Stimulated activated naive B cell treated with anti-CD40 and anti-IgM and Interleukin-4, amounts not matched to agents 10 μg/mL and 1 μg/mL and 100 μg/mL, for 72 hours (primary cell): ENCODE measurements around the gene SLC1A7.
A peak's percentile ranks its signal among the peaks of the same experiment; 100 is the strongest.

Experiments
- ATAC-seq, 2 donors: fragments of 150-1000 bp; cut with Tn5 transposase; replicated peaks; 2 replicates each; pipeline ENCODE4 v1.10.0; 2021; ENCODE audit warnings: moderate library complexity in 1 of 2
- DNase-seq: peaks from one replicate; pipeline ENCODE4 v3.0.0; 2021
- H3K27ac Mint-ChIP-seq: one replicate; pipeline ENCODE4 v1.8.0; 2022; ENCODE audit warnings: mild to moderate bottlenecking, mixed read lengths
- H3K27me3 Mint-ChIP-seq, 2 donors: one replicate each; pipeline ENCODE4 v1.8.0; 2022; ENCODE audit warnings: mixed read lengths in 2 of 2
- H3K36me3 Mint-ChIP-seq, 2 donors: one replicate each; pipeline ENCODE4 v1.8.0; 2022; ENCODE audit warnings: mixed read lengths in 2 of 2, mild to moderate bottlenecking in 1 of 2
- H3K4me1 Mint-ChIP-seq, 2 donors: one replicate each; pipeline ENCODE4 v1.8.0; 2022; ENCODE audit warnings: mixed read lengths in 2 of 2, mild to moderate bottlenecking in 1 of 2
- H3K4me3 Mint-ChIP-seq, 2 donors: one replicate each; pipeline ENCODE4 v1.8.0; 2022; ENCODE audit warnings: mild to moderate bottlenecking in 2 of 2, mixed read lengths in 2 of 2, moderate library complexity in 1 of 2
- H3K9me3 Mint-ChIP-seq, 2 donors: one replicate each; pipeline ENCODE4 v1.8.0; 2022; ENCODE audit warnings: mixed read lengths in 2 of 2, mild to moderate bottlenecking in 1 of 2

SLC1A7 gene

GRCh38 chr1:53122961-53123413 lies 19.5 kb downstream of the SLC1A7 start:
- Mint-ChIP-seq H3K4me3 (no peak overlapping the region), H3K36me3 (no peaks in the 10 kb centered on the region), H3K27ac (no peak overlapping the region), H3K9me3 (no peaks in the 10 kb centered on the region), H3K4me1 (no peaks in the 10 kb centered on the region), H3K27me3 (peaks cover 13 to 16% of the 10 kb centered on the region in 2 donors)
- DNase-seq (no peak), ATAC-seq (no peak)

- H3K9me3 Mint-ChIP-seq, result no peaks in the 10 kb centered on the region
- ATAC-seq, result no peak
- DNase-seq, result no peak
These were observed 20.1 kb downstream of the SLC1A7 start for GRCh38 chr1:53122201-53122885.

GRCh38 chr1:53121319-53122172 lies 20.9 kb downstream of the SLC1A7 start:
- Mint-ChIP-seq H3K27ac (no peak overlapping the region), H3K27me3 (peaks cover 13 to 20% of the 10 kb centered on the region in 2 donors), H3K36me3 (no peaks in the 10 kb centered on the region), H3K9me3 (no peaks in the 10 kb centered on the region), H3K4me1 (no peaks in the 10 kb centered on the region), H3K4me3 (no peak overlapping the region)
- DNase-seq (no peak), ATAC-seq (no peak)

More at GRCh38 chr1:53122201-53122885, 20.1 kb downstream of the SLC1A7 start:
- Mint-ChIP-seq H3K36me3 (no peaks in the 10 kb centered on the region), H3K27me3 (peaks cover 13 to 17% of the 10 kb centered on the region in 2 donors), H3K4me1 (no peaks in the 10 kb centered on the region), H3K4me3 (no peak overlapping the region), H3K27ac (no peak overlapping the region)

- ATAC-seq (no peak), DNase-seq (no peak)
- H3K36me3 Mint-ChIP-seq, result no peaks in the 10 kb centered on the region
- no peak overlapping the region for H3K4me3 Mint-ChIP-seq
- peaks cover 13 to 20% of the 10 kb centered on the region in 2 donors for H3K27me3 Mint-ChIP-seq
- no peaks in the 10 kb centered on the region for H3K9me3 Mint-ChIP-seq
- H3K4me1 Mint-ChIP-seq, result no peaks in the 10 kb centered on the region
- no peak overlapping the region for H3K27ac Mint-ChIP-seq
These were observed 21.8 kb downstream of the SLC1A7 start for GRCh38 chr1:53120659-53121058.

- Mint-ChIP-seq H3K27me3 (peaks cover 13 to 28% of the 10 kb centered on the region in 2 donors), H3K4me3 (no peak overlapping the region), H3K4me1 (no peaks in the 10 kb centered on the region), H3K27ac (no peak overlapping the region), H3K36me3 (no peaks in the 10 kb centered on the region), H3K9me3 (no peaks in the 10 kb centered on the region)
- DNase-seq (no peak), ATAC-seq (no peak)
These were observed 24.6 kb downstream of the SLC1A7 start for GRCh38 chr1:53117836-53118235.

- Mint-ChIP-seq H3K4me1 (no peaks in the 10 kb centered on the region), H3K27me3 (peaks cover 13 to 32% of the 10 kb centered on the region in 2 donors), H3K4me3 (no peak overlapping the region), H3K27ac (peak overlapping the region; percentile 39), H3K9me3 (peaks cover 4 to 5% of the 10 kb centered on the region in 2 donors), H3K36me3 (no peaks in the 10 kb centered on the region)
- ATAC-seq (no peak), DNase-seq (no peak)
These were observed 25.4 kb downstream of the SLC1A7 start for GRCh38 chr1:53116933-53117600.

- peaks cover 13 to 30% of the 10 kb centered on the region in 2 donors for H3K27me3 Mint-ChIP-seq
- DNase-seq (no peak), ATAC-seq (no peak)
- H3K4me1 Mint-ChIP-seq, result no peaks in the 10 kb centered on the region
- no peak overlapping the region for H3K27ac Mint-ChIP-seq
- no peak overlapping the region for H3K4me3 Mint-ChIP-seq
- H3K9me3 Mint-ChIP-seq, result peaks cover 4 to 5% of the 10 kb centered on the region in 2 donors
- H3K36me3 Mint-ChIP-seq, result no peaks in the 10 kb centered on the region
These were observed 26.1 kb downstream of the SLC1A7 start for GRCh38 chr1:53116307-53116810.

- peaks cover 4 to 5% of the 10 kb centered on the region in 2 donors for H3K9me3 Mint-ChIP-seq
- H3K4me3 Mint-ChIP-seq, result no peak overlapping the region
- DNase-seq (no peak), ATAC-seq (no peak)
- H3K4me1 Mint-ChIP-seq, result peaks cover 2 to 4% of the 10 kb centered on the region in 2 donors
- H3K27ac Mint-ChIP-seq, result no peak overlapping the region
- no peaks in the 10 kb centered on the region for H3K36me3 Mint-ChIP-seq
- peaks cover 15 to 30% of the 10 kb centered on the region in 2 donors for H3K27me3 Mint-ChIP-seq
These were observed 26.8 kb downstream of the SLC1A7 start for GRCh38 chr1:53115403-53116306.

- H3K36me3 Mint-ChIP-seq, result no peaks in the 10 kb centered on the region
- H3K9me3 Mint-ChIP-seq, result peaks cover 4 to 5% of the 10 kb centered on the region in 2 donors
- peaks cover 3 to 6% of the 10 kb centered on the region in 2 donors for H3K4me1 Mint-ChIP-seq
- DNase-seq (no peak), ATAC-seq (no peak)
- H3K27me3 Mint-ChIP-seq, result peaks cover 14 to 27% of the 10 kb centered on the region in 2 donors
- no peak overlapping the region for H3K27ac Mint-ChIP-seq
- H3K4me3 Mint-ChIP-seq, result no peak overlapping the region
These were observed 27.6 kb downstream of the SLC1A7 start for GRCh38 chr1:53114581-53115400.

- ATAC-seq (no peak), DNase-seq (no peak)
- H3K36me3 Mint-ChIP-seq, result no peaks in the 10 kb centered on the region
- peaks cover 3 to 6% of the 10 kb centered on the region in 2 donors for H3K4me1 Mint-ChIP-seq
- peaks cover 18 to 27% of the 10 kb centered on the region in 2 donors for H3K27me3 Mint-ChIP-seq
- H3K9me3 Mint-ChIP-seq, result peaks cover 4 to 5% of the 10 kb centered on the region in 2 donors
- H3K4me3 Mint-ChIP-seq, result no peak overlapping the region
- peak overlapping the region; percentile 38 for H3K27ac Mint-ChIP-seq
These were observed 28.3 kb downstream of the SLC1A7 start for GRCh38 chr1:53114090-53114489.

GRCh38 chr1:53112861-53113260 lies 29.6 kb downstream of the SLC1A7 start:
- Mint-ChIP-seq H3K36me3 (no peaks in the 10 kb centered on the region), H3K27ac (no peak overlapping the region), H3K9me3 (peaks cover 4 to 5% of the 10 kb centered on the region in 2 donors), H3K4me3 (no peak overlapping the region), H3K27me3 (peaks cover 18 to 31% of the 10 kb centered on the region in 2 donors), H3K4me1 (peaks cover 3 to 6% of the 10 kb centered on the region in 2 donors)
- DNase-seq (no peak), ATAC-seq (no peak)

GRCh38 chr1:53112271-53112774 lies 30.1 kb downstream of the SLC1A7 start:
- no peak overlapping the region for H3K4me3 Mint-ChIP-seq
- no peak overlapping the region for H3K27ac Mint-ChIP-seq
- DNase-seq (no peak), ATAC-seq (no peak)
- H3K27me3 Mint-ChIP-seq, result peaks cover 18 to 27% of the 10 kb centered on the region in 2 donors
- H3K4me1 Mint-ChIP-seq, result peaks cover 3 to 6% of the 10 kb centered on the region in 2 donors
- no peaks in the 10 kb centered on the region for H3K36me3 Mint-ChIP-seq
- H3K9me3 Mint-ChIP-seq, result peaks cover 4 to 5% of the 10 kb centered on the region in 2 donors
